ENCODE measurements around the gene TNS1.
"Not testable (repeated sequence)": the region's sequence is repeated elsewhere in the genome, so short reads cannot be mapped to it uniquely, and the experiment has no call there.

Gene TNS1

GRCh38 chr2:218020966-218021535 lies 18.3 kb upstream of the TNS1 start:
- no peak overlapping the region for H3K4me3 ChIP-seq (ENCODE audit: severe bottlenecking)
- peak; percentile 20 for DNase-seq (ENCODE audit: low spot score)

GRCh38 chr2:218020281-218020680 lies 17.5 kb upstream of the TNS1 start:
- no peak overlapping the region for H3K27ac ChIP-seq (ENCODE audit: poor library complexity, severe bottlenecking)
- no peaks in the 10 kb centered on the region for H3K4me1 ChIP-seq (ENCODE audit: insufficient read depth, poor library complexity, severe bottlenecking)
- DNase-seq (ENCODE audit: low spot score) (peak; percentile 23), ATAC-seq (ENCODE audit: low read depth) (no peak)
- no peaks in the 10 kb centered on the region for H3K9me3 ChIP-seq (ENCODE audit: severe bottlenecking)
- no peak overlapping the region for H3K4me3 ChIP-seq (ENCODE audit: severe bottlenecking)
- no peaks in the 10 kb centered on the region for H3K27me3 ChIP-seq (ENCODE audit: insufficient read depth, poor library complexity, severe bottlenecking)
- TF ChIP-seq, protein P1, sequence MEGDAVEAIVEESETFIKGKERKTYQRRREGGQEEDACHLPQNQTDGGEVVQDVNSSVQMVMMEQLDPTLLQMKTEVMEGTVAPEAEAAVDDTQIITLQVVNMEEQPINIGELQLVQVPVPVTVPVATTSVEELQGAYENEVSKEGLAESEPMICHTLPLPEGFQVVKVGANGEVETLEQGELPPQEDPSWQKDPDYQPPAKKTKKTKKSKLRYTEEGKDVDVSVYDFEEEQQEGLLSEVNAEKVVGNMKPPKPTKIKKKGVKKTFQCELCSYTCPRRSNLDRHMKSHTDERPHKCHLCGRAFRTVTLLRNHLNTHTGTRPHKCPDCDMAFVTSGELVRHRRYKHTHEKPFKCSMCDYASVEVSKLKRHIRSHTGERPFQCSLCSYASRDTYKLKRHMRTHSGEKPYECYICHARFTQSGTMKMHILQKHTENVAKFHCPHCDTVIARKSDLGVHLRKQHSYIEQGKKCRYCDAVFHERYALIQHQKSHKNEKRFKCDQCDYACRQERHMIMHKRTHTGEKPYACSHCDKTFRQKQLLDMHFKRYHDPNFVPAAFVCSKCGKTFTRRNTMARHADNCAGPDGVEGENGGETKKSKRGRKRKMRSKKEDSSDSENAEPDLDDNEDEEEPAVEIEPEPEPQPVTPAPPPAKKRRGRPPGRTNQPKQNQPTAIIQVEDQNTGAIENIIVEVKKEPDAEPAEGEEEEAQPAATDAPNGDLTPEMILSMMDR (IDR thresholded peaks at IDR 0.05; ENCODE audit: poor library complexity, severe bottlenecking) = no peak
- H3K36me3 ChIP-seq (ENCODE audit: low read depth) = no peaks in the 10 kb centered on the region

More at GRCh38 chr2:218020966-218021535, 18.3 kb upstream of the TNS1 start:
- Histone ChIP-seq H3K27ac (ENCODE audit: poor library complexity, severe bottlenecking) (no peak overlapping the region), H3K27me3 (ENCODE audit: insufficient read depth, poor library complexity, severe bottlenecking) (no peaks in the 10 kb centered on the region), H3K36me3 (ENCODE audit: low read depth) (no peaks in the 10 kb centered on the region), H3K9me3 (ENCODE audit: severe bottlenecking) (no peaks in the 10 kb centered on the region), H3K4me1 (ENCODE audit: insufficient read depth, poor library complexity, severe bottlenecking) (no peaks in the 10 kb centered on the region)
- TF ChIP-seq, protein P1 (IDR thresholded peaks at IDR 0.05; ENCODE audit: poor library complexity, severe bottlenecking) = no peak
- no peak for ATAC-seq (ENCODE audit: low read depth)

DNA sequence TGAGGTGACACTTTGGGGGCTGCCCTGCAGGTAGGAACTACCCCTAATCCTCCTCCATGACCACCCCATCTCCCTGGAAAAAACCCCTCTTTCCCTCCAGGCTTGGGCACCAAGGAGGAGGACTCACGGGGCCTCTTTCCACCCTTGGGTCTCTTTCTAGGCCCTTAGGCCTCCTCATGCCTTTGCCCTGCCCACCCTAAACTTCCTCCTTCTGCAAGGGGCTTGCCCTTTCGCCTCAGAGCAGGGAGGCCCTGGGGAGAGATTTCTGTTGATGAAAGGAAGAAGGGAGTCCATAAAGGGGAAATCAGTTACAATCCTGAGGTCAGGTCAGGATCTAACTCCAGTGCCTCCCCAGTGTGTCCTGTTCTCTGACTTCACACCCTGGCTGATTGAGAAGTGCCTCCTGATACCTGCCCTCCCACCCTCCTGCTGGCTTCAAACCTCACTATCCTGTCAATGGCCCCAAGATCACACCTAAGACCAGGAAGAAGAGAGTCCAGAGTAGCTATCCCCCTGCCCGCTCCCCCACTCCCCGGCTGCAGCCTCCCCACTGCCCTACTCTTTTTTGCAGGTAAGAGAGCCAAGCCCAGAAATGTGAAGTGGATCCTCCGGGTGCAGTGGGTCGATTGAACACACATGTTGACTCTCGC lies 16.7 kb upstream of the TNS1 start:
- ATAC-seq (ENCODE audit: low read depth) = no peak
- Histone ChIP-seq H3K9me3 (ENCODE audit: severe bottlenecking) (no peaks in the 10 kb centered on the region), H3K36me3 (ENCODE audit: low read depth) (no peaks in the 10 kb centered on the region), H3K4me3 (ENCODE audit: severe bottlenecking) (no peak overlapping the region), H3K27ac (ENCODE audit: poor library complexity, severe bottlenecking) (no peak overlapping the region), H3K4me1 (ENCODE audit: insufficient read depth, poor library complexity, severe bottlenecking) (no peaks in the 10 kb centered on the region), H3K27me3 (ENCODE audit: insufficient read depth, poor library complexity, severe bottlenecking) (no peaks in the 10 kb centered on the region)
- DNase-seq (ENCODE audit: low spot score) = peak; percentile 19
- TF ChIP-seq, protein P1 (IDR thresholded peaks at IDR 0.05; ENCODE audit: poor library complexity, severe bottlenecking) = no peak

- not testable (repeated sequence) for H3K9me3 ChIP-seq (ENCODE audit: severe bottlenecking); ATAC-seq (ENCODE audit: low read depth); H3K27ac ChIP-seq (ENCODE audit: poor library complexity, severe bottlenecking); H3K4me3 ChIP-seq (ENCODE audit: severe bottlenecking); H3K36me3 ChIP-seq (ENCODE audit: low read depth); H3K4me1 ChIP-seq (ENCODE audit: insufficient read depth, poor library complexity, severe bottlenecking); H3K27me3 ChIP-seq (ENCODE audit: insufficient read depth, poor library complexity, severe bottlenecking); DNase-seq (ENCODE audit: low spot score)
Measured at GRCh38 chr2:218018842-218019125, 16.0 kb upstream of the TNS1 start.

- H3K4me3 ChIP-seq (ENCODE audit: severe bottlenecking) = no peak overlapping the region
- no peaks in the 10 kb centered on the region for H3K4me1 ChIP-seq (ENCODE audit: insufficient read depth, poor library complexity, severe bottlenecking)
- peak; percentile 41 for DNase-seq (ENCODE audit: low spot score)
- H3K9me3 ChIP-seq (ENCODE audit: severe bottlenecking) = no peaks in the 10 kb centered on the region
- no peaks in the 10 kb centered on the region for H3K27me3 ChIP-seq (ENCODE audit: insufficient read depth, poor library complexity, severe bottlenecking)
- no peaks in the 10 kb centered on the region for H3K36me3 ChIP-seq (ENCODE audit: low read depth)
- H3K27ac ChIP-seq (ENCODE audit: poor library complexity, severe bottlenecking) = no peak overlapping the region
- no peak for ATAC-seq (ENCODE audit: low read depth)
- TF ChIP-seq, protein P1 (IDR thresholded peaks at IDR 0.05; ENCODE audit: poor library complexity, severe bottlenecking) = no peak
Measured at GRCh38 chr2:218017211-218018053, 14.6 kb upstream of the TNS1 start.

Data from RWPE2 (cell line).